Naive B cell (primary cell): ENCODE measurements around the gene CCDC27. TPM values are rescaled to one million over a fixed set of nuclear protein-coding genes. Genes with fewer than 3 reads are reported as not detected.

Experiments
- ATAC-seq, 2 donors: fragments of 150-1000 bp; cut with Tn5 transposase; 2 replicates each; pipeline ENCODE4 v1.10.0; 2021; ENCODE audit warnings: low read depth in 2 of 2, mild to moderate bottlenecking in 2 of 2, moderate library complexity in 2 of 2
- DNase-seq: peaks from one replicate; pipeline ENCODE4 v3.0.0; 2022
- H3K27ac Mint-ChIP-seq, 6 donors: one replicate each; pipeline ENCODE4 v1.8.0; 2020 to 2022; ENCODE audit warnings: mild to moderate bottlenecking in 6 of 6, mixed read lengths in 6 of 6, moderate library complexity in 5 of 6, inconsistent platforms in 2 of 6
- H3K27me3 Mint-ChIP-seq, 3 donors: one replicate each; pipeline ENCODE4 v1.8.0; 2021 to 2022; ENCODE audit warnings: mixed read lengths in 3 of 3, mild to moderate bottlenecking in 1 of 3
- H3K36me3 Mint-ChIP-seq, 2 donors: one replicate each; pipeline ENCODE4 v1.8.0; 2020 to 2022; ENCODE audit warnings: mixed read lengths in 2 of 2, inconsistent platforms in 1 of 2, mild to moderate bottlenecking in 1 of 2
- H3K4me1 Mint-ChIP-seq, 3 donors: one replicate each; pipeline ENCODE4 v1.8.0; 2020 to 2022; ENCODE audit warnings: mixed read lengths in 3 of 3, inconsistent platforms in 1 of 3, mild to moderate bottlenecking in 1 of 3, moderate library complexity in 1 of 3
- H3K4me3 Mint-ChIP-seq, 8 donors: one replicate each; pipeline ENCODE4 v1.8.0; 2020 to 2022; ENCODE audit warnings: mild to moderate bottlenecking in 8 of 8, mixed read lengths in 8 of 8, moderate library complexity in 8 of 8, inconsistent platforms in 2 of 8
- H3K9me3 Mint-ChIP-seq, 7 donors: one replicate each; pipeline ENCODE4 v1.8.0; 2020 to 2022; ENCODE audit warnings: mixed read lengths in 7 of 7, mild to moderate bottlenecking in 5 of 7, inconsistent platforms in 2 of 7, moderate library complexity in 1 of 7
- polyA plus RNA-seq, 6 donors: library from polyadenylated mRNA; unstranded; fragments of 300-500 nt; fragmentation: Illumina TruSeq; gene quantifications; one replicate each; pipeline ENCODE4 v1.2.3, GENCODE V29; 2021; ENCODE audit warnings: low read depth in 6 of 6

The CCDC27 gene
- polyA plus RNA-seq, 6 donors from 2014 or later: not detected

DNA sequence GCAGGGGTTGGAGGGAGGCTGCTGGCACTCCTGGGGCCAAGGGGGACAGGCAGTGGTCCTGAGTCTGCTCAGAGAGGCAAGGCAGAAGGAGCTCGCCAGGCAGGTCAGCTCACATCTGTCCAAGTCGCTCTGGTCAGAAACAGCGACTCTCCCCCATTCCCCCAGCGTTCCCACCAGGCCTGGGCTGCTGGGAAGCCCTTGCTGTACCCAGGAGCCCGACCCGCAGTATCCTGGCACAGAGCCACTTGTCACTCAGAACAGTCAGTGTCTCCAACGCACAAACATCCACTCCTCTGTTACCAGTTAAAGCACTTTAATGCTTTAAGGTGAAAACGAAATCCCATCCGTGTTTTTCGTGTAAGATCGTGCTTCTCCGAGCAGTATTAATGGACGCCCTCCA lies 16.6 kb upstream of the CCDC27 start:
- Mint-ChIP-seq H3K36me3 (peaks cover 0 to 5% of the 10 kb centered on the region in 2 donors), H3K4me3 (no peak overlapping the region), H3K27me3 (peaks cover 0 to 5% (median 5%) of the 10 kb centered on the region in 3 donors), H3K4me1 (no peaks in the 10 kb centered on the region), H3K9me3 (no peaks in the 10 kb centered on the region), H3K27ac (no peak overlapping the region)
- DNase-seq (no peak), ATAC-seq (no peak)

DNA sequence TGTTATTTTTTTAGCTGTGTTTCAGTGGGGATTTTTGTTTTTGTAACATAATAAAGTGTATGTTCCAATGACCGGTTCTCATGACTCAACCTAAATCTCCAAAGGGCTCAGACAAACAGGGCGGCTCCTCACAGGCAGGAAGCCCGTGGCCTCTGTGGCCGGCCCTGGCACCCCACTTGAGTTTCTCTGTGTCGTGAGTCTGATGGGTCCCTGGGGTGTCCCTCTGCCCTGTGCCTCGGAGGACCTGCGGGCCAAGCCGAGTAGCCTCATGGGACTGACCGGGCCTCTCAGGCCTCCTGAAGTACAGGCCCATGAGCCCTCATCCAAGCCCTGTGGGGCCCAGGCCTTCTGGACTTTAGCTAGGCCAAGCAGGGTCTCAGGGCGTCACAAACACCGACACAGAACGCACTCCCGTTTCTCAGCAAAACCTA lies 16.1 kb upstream of the CCDC27 start:
- H3K27ac Mint-ChIP-seq: no peak overlapping the region
- no peaks in the 10 kb centered on the region for H3K4me1 Mint-ChIP-seq
- H3K9me3 Mint-ChIP-seq: no peaks in the 10 kb centered on the region
- H3K4me3 Mint-ChIP-seq: no peak overlapping the region
- DNase-seq: no peak
- no peak for ATAC-seq
- H3K36me3 Mint-ChIP-seq: peaks cover 0 to 5% of the 10 kb centered on the region in 2 donors
- peaks cover 0 to 1% (median under 1%) of the 10 kb centered on the region in 3 donors for H3K27me3 Mint-ChIP-seq

DNA sequence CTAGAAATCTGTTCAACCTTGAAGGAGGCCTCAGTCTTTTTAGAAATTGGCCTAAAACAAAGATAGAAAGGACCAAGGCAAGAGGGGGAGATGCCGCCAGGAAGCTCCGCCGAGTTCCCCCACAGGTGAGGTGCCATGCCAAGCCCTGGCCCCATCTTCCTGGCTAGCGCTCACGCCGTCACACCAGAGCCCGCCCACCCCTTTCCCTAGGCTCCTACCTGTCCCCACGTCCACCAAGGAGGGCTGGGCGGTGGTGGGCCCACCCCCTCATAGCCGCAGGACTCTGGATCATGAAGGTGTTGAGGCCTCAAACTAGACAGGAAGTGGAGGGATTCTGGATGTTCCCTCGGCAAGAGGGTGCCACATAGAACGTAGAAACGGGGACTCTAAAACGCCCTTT lies 15.5 kb upstream of the CCDC27 start:
- H3K27ac Mint-ChIP-seq: no peak overlapping the region
- ATAC-seq: no peak
- no peaks in the 10 kb centered on the region for H3K4me1 Mint-ChIP-seq
- H3K9me3 Mint-ChIP-seq: no peaks in the 10 kb centered on the region
- H3K36me3 Mint-ChIP-seq: peaks cover 5% of the 10 kb centered on the region in 2 donors
- H3K27me3 Mint-ChIP-seq: no peaks in the 10 kb centered on the region
- no peak overlapping the region for H3K4me3 Mint-ChIP-seq
- no peak for DNase-seq

DNA sequence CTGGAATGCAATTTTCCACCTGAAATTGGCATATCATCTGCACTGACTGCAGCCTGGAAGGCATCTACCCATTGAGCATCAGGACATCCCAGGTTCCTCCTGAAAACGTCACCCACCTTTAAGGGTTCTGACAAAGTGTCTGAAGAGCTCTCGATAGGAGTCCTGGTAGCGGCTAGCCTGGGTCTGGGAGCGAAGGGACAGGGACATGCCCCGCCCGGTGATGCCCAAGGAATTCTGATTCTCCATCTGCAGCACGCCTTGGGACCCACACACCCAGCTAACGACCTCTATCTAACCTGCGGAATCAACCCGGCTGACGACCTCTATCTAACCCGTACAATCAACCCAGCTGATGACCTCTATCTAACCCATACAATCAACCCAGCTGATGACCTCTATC lies 13.3 kb upstream of the CCDC27 start:
- peaks cover 0 to 4% (median 4%) of the 10 kb centered on the region in 3 donors for H3K4me1 Mint-ChIP-seq
- no peak overlapping the region for H3K4me3 Mint-ChIP-seq
- H3K36me3 Mint-ChIP-seq: peaks cover 5 to 7% of the 10 kb centered on the region in 2 donors
- no peaks in the 10 kb centered on the region for H3K27me3 Mint-ChIP-seq
- no peaks in the 10 kb centered on the region for H3K9me3 Mint-ChIP-seq
- ATAC-seq: no peak
- no peak overlapping the region for H3K27ac Mint-ChIP-seq
- DNase-seq: no peak

DNA sequence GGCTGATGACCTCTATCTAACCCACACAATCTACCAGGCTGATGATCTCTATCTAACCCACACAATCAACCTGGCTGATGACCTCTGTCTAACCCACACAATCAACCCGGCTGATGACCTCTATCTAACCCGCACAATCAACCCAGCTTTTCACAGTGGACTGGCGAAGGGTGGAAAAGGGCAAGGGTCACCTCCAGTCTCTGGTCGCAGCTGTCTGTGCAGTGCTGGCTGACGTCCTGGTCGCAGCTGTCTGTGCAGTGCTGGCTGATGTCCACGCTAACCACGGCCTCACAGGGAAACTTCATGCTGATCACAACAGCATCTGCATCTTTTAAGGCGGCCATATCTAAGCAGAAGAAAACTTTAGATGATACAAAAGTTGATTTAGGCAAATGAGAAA lies 12.2 kb upstream of the CCDC27 start:
- DNase-seq (no peak), ATAC-seq (no peak)
- H3K4me3 Mint-ChIP-seq: no peak overlapping the region
- no peaks in the 10 kb centered on the region for H3K27me3 Mint-ChIP-seq
- H3K36me3 Mint-ChIP-seq: peaks cover 5 to 7% of the 10 kb centered on the region in 2 donors
- H3K9me3 Mint-ChIP-seq: no peaks in the 10 kb centered on the region
- no peak overlapping the region for H3K27ac Mint-ChIP-seq
- H3K4me1 Mint-ChIP-seq: peaks cover 6 to 10% (median 6%) of the 10 kb centered on the region in 3 donors

DNA sequence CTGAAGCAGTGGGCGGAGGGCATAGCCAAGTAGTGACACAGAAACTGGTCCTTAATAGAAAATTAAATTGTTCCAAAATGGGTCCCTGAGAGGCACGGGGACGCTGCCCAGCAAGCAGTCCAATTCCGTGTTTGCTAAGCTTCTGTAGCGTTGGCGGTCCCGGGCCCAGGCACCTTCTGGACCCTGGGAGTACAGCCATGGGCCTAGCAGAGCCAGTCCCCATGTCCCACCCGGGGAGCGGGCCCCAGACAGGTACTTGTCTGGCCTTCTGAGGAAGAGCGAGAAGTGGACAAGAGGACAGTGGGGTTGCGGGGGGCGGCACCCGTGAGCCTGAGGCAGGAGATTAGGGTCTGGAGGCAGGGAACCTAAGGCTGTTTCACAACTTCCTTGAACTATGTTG lies 11.5 kb upstream of the CCDC27 start:
- DNase-seq (no peak), ATAC-seq (no peak)
- H3K27me3 Mint-ChIP-seq: no peaks in the 10 kb centered on the region
- peaks cover 13 to 17% (median 13%) of the 10 kb centered on the region in 3 donors for H3K4me1 Mint-ChIP-seq
- H3K9me3 Mint-ChIP-seq: no peaks in the 10 kb centered on the region
- H3K27ac Mint-ChIP-seq: peak overlapping the region in 1 of 6 donors; percentile 56
- H3K36me3 Mint-ChIP-seq: peaks cover 4 to 7% of the 10 kb centered on the region in 2 donors
- no peak overlapping the region for H3K4me3 Mint-ChIP-seq

DNA sequence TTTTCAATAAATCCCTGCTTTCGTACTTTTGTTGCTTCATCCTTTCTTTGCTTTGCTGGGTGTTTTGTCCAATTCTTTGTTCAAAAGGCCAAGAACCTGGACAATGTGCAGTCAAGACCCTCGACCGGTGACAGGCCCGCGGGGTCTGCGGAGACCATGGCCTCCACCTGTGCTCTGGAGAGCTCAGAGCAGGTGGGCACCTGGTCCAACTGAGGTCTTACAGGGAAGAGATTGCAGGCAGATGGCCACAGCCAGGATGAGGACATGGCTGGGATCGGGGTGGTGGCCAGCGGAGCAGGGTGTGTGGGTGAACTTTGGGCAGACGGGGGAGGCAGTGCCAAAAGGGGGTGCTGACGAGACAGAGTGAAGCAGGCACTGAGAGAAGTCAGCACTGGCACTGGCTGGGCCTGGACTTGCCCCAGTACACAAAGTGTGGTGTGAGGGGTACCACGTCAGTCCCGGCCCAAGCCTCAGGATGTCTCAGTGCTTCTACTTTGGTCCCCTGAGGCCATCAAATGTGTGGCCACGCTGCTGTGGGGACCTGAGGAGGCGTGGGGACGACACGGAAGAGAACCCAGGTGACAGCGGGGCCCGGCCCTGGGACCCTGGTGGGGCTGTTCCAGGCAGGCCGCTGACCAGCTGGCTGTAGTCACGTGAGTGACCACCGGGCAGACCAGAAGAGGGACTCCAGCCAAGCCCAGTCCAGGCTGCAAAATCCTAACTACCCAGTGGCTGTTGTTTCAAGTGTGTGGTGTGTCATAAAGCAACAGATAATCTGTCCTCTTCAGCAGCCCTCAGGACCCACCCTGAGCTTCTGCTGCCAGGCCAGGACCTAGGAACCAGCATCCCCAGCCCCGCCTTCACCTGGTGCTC lies 10.4 kb upstream of the CCDC27 start:
- peaks cover 0 to 7% of the 10 kb centered on the region in 2 donors for H3K36me3 Mint-ChIP-seq
- peaks cover 18 to 27% (median 24%) of the 10 kb centered on the region in 3 donors for H3K4me1 Mint-ChIP-seq
- H3K4me3 Mint-ChIP-seq: peak overlapping the region in 1 of 8 donors; percentile 53
- H3K9me3 Mint-ChIP-seq: no peaks in the 10 kb centered on the region
- no peaks in the 10 kb centered on the region for H3K27me3 Mint-ChIP-seq
- DNase-seq: no peak
- ATAC-seq: no peak
- H3K27ac Mint-ChIP-seq: no peak overlapping the region

DNA sequence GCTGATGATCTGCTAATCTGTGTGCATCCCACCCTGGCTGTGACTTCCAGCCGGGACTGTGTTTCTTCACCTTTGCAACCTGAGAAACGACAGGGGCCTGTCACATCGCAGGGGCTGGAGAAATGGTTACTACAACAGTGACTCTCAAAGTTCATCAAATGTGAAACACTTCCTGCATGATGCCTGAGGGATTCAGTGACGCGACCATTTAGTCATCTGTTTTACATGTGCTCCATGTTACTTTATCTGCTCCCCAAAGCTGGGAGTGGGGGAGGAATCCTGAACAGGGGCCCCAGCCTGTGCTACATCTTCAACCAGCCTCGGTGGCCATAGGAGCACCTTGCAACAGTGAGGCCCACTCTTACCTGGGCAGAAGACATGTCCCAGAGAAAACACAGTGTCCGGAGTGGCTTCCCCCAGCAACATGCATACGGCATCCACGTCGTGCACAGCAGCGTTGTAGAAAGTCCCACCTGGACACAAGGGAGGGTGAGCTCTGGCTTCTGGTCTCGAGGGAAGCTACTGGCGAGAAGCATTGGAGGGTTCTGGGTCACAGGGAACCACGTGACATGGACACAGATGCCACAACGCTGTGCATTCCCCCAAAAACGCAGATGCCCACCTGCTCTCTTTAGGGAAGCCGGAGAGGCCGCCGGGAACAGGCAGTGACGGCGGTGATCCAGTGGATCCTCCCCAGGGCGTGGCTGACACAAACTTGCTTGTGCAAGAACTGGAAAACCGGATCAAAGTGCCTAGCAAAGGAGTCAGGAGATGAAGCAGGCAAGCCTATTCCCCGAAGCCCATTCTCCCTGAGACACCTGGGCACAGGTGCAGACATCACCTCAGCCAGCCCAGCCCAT lies 9.6 kb upstream of the CCDC27 start:
- DNase-seq (no peak), ATAC-seq (no peak)
- peaks cover 0 to 7% of the 10 kb centered on the region in 2 donors for H3K36me3 Mint-ChIP-seq
- H3K4me3 Mint-ChIP-seq: no peak overlapping the region
- no peak overlapping the region for H3K27ac Mint-ChIP-seq
- H3K27me3 Mint-ChIP-seq: no peaks in the 10 kb centered on the region
- peaks cover 18 to 31% (median 26%) of the 10 kb centered on the region in 3 donors for H3K4me1 Mint-ChIP-seq
- no peaks in the 10 kb centered on the region for H3K9me3 Mint-ChIP-seq

DNA sequence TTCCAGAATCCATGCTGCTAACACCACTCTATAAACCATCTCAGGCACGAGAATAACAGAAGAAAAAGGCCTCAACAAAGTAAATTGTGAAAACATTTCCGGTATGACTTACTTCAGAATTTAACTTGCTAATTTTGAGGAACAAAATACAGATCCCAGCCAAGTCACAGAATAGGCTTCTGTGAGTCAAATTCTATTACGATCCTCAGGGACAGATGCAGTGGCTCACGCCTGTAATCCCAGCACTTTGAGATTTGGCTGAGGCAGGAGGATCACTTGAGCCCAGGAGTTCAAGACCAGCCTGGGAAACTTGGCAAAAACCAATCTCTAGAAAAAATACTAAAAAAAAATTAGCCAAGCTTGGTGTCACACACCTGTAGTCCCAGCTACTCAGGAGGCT lies 8.8 kb upstream of the CCDC27 start:
- H3K27me3 Mint-ChIP-seq: no peaks in the 10 kb centered on the region
- DNase-seq (no peak), ATAC-seq (no peak)
- peaks cover 0 to 7% of the 10 kb centered on the region in 2 donors for H3K36me3 Mint-ChIP-seq
- H3K27ac Mint-ChIP-seq: no peak overlapping the region
- peaks cover 22 to 35% (median 32%) of the 10 kb centered on the region in 3 donors for H3K4me1 Mint-ChIP-seq
- H3K9me3 Mint-ChIP-seq: no peaks in the 10 kb centered on the region
- peak overlapping the region in 3 of 8 donors; percentile 18 to 32 (median 19) for H3K4me3 Mint-ChIP-seq

DNA sequence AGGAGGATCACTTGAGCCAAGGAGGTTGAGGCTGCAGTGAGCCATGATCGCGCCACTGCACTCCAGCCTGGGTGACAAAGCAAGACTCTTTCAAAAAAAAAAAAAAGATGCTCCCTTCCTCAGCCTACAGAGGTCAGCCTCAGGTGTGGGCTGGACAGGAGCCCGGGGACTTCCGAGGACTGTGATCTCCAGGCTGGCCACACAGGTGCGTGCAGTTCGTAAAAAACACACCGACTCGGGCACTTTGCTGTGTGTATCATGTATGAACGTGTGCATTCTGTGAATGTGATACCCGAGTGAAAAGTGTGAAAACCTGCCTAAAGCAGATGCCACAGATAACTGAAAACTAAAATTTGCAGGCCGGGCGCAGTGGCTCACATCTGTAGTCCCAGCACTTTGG lies 8.4 kb upstream of the CCDC27 start:
- Mint-ChIP-seq H3K27ac (peak overlapping the region in 1 of 6 donors; percentile 26), H3K4me3 (peak overlapping the region in 1 of 8 donors; percentile 18), H3K9me3 (no peaks in the 10 kb centered on the region), H3K36me3 (peaks cover 0 to 7% of the 10 kb centered on the region in 2 donors), H3K4me1 (peaks cover 22 to 35% (median 32%) of the 10 kb centered on the region in 3 donors), H3K27me3 (no peaks in the 10 kb centered on the region)
- DNase-seq: no peak
- ATAC-seq: no peak

DNA sequence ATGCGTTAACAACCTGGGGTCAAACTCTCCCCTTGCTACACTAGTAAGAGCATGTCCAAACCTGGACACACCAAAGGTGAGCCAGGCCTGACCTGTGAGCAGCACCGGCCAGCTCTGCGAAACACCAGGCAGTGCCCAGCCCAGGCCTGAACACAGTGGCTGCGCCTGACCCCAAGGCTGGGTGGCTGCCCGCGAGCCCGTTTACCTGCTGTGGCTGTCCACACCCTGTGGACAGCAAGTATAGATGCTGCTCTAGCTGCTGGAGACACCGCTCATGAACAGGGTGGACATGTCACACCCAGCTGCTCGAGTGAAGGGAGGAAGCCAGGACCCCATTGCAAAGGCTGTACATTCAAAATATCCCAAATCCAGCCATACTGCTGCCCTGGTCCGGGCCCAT lies 7.6 kb upstream of the CCDC27 start:
- Mint-ChIP-seq H3K4me1 (peaks cover 22 to 35% (median 32%) of the 10 kb centered on the region in 3 donors), H3K27me3 (no peaks in the 10 kb centered on the region), H3K27ac (peak overlapping the region in 2 of 6 donors; percentile 33 to 95), H3K36me3 (peaks cover 0 to 7% of the 10 kb centered on the region in 2 donors), H3K4me3 (peak overlapping the region in 1 of 8 donors; percentile 30), H3K9me3 (no peaks in the 10 kb centered on the region)
- ATAC-seq (no peak), DNase-seq (no peak)

DNA sequence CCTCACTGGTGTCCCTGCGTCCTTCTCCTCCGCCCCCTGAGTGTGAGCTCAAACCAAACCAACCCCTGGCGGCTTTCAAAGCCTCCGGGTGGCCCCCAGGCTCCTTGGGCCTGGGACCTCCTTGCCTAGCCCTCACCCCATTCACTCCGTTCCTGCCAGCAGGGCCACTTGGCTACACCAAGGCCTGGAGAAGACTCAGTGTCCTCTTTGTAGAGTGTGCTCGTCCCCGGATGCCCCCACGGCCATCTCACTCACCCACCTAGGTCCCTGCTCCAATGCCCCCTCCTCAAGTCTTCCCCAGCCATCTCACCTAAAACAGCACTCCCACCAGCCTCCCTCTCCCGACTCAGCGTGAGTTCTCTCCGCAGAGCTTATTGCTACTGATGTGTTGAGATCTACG lies 7.2 kb upstream of the CCDC27 start:
- peaks cover 22 to 35% (median 32%) of the 10 kb centered on the region in 3 donors for H3K4me1 Mint-ChIP-seq
- ATAC-seq (no peak), DNase-seq (no peak)
- H3K27me3 Mint-ChIP-seq: no peaks in the 10 kb centered on the region
- H3K36me3 Mint-ChIP-seq: peaks cover 0 to 7% of the 10 kb centered on the region in 2 donors
- peak overlapping the region in 5 of 8 donors; percentile 59 to 86 (median 83) for H3K4me3 Mint-ChIP-seq
- H3K27ac Mint-ChIP-seq: peak overlapping the region in 2 of 6 donors; percentile 28 to 95
- no peaks in the 10 kb centered on the region for H3K9me3 Mint-ChIP-seq

DNA sequence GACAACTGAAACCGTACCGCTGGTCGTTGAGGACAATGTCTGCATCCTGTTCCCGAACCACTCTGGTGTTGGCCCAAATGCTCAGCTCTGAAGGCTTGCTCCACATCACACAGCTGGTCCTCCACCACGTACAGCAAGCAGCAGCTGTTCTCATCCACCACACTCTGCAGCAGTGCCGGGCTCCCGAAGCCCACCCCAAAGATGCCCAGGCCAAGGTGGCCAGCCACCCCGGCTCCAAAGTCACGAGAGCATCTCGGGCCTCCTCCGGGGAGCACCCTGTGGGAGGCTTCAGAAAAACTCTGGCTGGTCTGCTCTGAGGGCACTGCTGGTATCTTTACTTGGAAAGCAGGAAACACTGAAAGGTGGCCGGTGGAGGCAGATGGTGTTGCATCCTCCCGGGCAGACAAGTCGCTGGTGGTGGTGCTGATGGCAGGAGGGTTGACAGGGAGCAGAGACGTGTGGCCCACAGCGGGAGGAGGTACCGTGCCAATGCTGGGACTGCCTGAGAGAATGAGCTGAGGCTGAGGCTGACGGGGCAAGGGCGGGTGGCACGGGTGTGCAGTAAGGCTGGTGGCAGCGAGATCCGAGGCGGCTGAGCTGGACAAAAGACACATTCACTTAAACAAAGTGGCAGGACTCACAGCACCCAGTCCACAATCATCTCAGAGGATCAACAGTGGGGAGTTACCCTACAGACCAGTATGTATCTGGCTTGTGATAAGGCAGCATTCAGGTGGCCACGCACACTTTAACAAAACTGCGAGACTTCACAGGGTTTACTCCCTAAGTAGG lies 6.5 kb upstream of the CCDC27 start:
- peaks cover 22 to 35% (median 32%) of the 10 kb centered on the region in 3 donors for H3K4me1 Mint-ChIP-seq
- DNase-seq (no peak), ATAC-seq (no peak)
- H3K27me3 Mint-ChIP-seq: peaks cover 0 to under 1% (median 0%) of the 10 kb centered on the region in 3 donors
- H3K9me3 Mint-ChIP-seq: no peaks in the 10 kb centered on the region
- H3K4me3 Mint-ChIP-seq: peak overlapping the region; percentile 83 to 93 (median 86)
- H3K27ac Mint-ChIP-seq: peak overlapping the region in 5 of 6 donors; percentile 21 to 85 (median 34)
- peaks cover 0 to 7% of the 10 kb centered on the region in 2 donors for H3K36me3 Mint-ChIP-seq
